HG03159 (cell line): ENCODE results near the gene OLFM4.

Experiments used
- ATAC-seq: cut with Tn5 transposase; IDR thresholded peaks from one replicate; pipeline ENCODE4 v1.9.1; 2021; ENCODE audit warnings: mild to moderate bottlenecking, moderate library complexity; ENCODE audit not compliant: unreplicated experiment

The OLFM4 gene

DNA sequence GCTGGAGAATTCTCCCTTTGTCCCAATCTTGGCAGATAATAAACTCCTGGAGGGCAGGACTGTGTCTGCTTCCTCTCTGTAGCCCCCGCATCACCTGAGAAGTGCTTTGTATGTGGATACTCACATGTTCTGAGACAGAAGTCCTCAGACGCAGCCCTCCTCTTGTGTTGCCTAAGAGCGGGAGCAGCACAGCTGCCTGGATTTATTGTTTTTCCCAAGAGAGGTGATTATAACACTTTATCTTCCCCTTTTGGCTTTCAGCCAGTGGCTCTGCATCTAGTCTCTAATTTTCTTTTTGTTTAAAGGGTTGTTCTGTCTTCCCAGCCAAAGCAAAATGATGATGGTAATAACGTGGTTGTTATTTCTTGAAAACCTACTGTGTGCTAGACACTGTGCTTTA is 36.1 kb downstream of the OLFM4 start:
- no peak for ATAC-seq

DNA sequence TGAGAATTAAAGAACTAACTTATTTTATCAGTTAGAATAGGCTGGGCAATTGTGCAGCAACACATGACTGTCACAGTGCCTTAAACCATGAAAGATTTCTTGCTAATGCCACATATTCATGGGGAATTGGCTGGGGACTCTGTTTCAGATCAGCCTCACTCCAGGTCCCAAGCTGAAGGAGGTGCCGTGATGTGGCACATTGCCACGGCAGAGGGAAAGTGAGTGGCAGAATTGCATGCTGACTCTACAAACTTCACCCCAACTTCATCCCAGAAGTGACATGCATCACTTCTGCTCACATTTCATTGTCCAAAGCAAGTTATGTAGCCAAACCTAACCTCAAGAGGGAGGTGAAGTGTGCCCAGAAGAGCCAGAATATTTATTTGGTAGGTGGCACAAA is 37.8 kb downstream of the OLFM4 start:
- ATAC-seq, result no peak

DNA sequence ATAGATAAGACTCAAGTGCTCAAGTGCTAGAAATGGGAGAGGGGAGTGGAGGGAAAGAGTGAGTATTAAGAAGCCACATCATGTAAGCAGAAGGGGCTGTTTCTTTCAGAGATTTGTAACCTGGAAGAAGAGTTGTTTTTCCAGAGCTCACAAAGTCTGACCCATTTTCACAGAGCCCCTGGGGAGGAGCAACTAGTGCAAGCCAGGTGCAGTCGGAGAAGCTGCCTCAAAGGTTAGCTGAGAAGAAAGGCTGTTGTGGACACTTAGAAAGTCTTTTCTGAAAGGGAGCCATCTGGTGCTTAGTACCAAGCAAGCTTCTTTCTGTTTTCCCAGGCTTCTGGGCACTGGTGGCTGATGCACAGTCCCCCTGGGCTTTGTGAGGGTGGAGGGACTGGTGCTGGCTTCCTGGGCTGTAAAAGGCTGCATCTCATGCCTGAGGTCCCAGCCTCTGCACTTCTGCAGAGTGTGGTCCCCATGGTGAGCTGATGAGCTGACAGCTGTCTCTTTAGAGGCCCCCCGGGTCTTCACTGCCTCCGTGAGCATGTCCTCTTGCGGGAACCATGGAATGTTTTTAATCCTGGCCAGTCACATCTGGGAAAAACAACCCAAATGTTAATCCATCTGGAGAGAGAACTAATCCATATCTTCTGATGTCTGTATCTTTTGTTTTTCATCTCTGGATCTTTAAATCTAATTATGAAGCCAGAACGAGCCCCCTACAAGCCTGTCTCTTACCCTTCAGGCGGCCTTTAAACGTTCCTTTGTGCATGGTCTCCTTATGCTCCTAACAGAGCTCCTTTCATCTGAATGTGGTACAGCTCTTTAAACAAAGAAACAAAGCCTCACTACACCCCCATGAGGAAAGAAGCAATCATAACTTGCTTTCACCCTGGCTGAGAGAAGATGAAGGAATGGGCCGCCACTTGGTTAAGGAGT is 40.2 kb downstream of the OLFM4 start:
- no peak for ATAC-seq

DNA sequence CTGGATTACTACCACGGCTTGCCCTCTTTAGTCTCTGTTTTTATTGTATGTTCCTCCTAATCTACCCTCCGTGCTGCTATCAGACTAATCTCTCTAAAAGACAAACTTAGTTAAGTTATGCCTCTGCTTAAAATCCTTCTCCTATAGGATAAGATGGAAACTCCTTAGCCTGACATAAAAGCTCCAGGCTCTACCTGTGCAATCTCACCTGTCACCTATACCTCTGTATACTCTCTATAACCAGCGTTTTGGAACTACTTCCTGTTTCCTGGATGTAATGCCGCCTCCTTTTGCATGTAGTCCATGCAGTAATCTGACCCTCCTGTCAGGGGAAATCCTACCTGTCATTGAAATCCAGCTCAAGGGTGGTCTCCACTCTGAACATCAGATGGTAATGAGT is 41.2 kb downstream of the OLFM4 start:
- ATAC-seq, result no peak

DNA sequence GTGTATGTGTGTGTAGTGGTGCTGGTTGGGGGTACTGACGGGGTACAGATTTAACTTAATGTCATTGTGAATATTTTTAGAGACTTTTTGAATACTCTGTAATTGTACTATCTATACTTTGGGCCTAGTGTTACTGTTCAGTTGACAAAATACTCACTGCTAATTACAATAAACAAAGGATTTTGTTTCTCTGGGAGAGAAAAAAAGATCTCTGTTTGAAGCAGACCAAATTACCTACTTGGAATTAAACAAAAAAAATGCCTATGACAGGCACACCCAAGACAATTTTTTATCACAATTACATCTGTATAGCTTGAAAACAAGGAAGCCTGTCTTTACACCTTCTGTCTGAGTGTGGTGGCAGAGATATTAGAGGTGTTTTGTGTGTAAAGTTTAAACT is 45.1 kb downstream of the OLFM4 start:
- no peak for ATAC-seq

DNA sequence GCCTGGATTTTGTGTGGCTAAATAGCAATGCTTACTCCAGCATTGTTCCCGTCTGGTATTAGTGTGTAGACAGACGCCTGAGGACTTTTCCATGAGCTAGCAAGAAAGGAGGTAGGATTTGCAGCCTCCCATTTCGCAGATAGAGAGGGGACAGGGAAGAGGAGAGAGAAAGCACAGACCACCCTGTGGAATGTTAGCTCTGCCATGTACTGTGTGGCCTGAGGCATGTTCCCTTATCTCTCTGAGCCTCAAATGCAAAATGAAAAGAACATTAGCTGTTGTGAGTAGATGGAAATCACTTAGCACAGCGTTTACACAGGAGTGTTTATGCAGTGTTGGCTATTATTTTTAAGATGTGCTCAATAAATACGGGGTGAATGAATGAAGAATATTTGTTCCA is 45.5 kb downstream of the OLFM4 start:
- no peak for ATAC-seq

DNA sequence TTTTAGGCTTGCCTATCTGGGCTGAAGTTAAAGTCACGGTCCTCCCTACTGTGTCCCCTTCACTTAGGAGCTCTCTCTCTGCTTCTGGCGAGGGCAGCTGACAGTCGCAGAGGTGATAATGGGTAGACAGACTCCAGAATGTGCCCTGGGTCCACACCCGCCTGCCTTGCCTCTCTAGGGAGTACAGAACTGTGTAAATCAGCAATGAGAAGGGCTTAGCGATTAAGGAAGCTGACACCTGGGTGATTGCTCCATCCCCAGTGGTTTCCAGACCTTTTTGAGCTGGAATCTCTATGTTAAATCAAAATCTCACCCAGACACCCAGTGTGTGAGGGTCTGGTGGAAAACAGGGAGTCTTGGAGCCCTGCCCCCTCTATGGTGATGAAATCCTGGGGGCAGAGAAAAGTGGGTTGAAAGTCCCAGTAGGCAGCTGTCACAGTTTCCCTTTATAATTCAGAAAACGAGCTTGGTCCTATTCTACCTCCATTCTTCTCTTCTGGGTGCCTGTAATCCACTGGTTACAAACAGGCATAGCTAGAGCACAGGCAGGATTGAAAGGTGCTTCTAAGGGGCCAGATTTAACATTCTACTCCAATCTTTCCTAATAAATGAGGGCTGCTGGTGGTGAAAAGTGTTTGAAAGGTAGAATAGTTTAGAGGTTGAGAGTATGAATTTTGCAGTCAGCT is 46.9 kb downstream of the OLFM4 start:
- ATAC-seq, result no peak

DNA sequence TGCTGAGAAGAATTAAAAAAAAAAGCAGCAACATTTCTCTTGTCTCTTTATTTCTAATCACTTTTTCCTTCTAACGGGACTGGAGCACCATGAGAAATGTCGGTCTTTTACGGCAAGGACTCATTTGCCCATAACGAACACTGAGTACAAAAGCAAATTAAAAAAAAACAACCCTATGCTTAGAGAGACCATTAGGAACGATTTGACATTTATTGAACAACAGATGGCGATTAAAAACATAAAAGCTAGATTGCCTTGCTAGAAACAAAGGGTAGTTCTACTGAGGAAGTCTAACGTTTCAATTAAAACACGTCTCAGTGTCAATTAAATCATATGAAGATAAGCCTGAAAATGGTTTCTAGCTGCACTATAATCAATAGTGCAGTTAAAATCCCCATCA is 51.1 kb downstream of the OLFM4 start:
- no peak for ATAC-seq

DNA sequence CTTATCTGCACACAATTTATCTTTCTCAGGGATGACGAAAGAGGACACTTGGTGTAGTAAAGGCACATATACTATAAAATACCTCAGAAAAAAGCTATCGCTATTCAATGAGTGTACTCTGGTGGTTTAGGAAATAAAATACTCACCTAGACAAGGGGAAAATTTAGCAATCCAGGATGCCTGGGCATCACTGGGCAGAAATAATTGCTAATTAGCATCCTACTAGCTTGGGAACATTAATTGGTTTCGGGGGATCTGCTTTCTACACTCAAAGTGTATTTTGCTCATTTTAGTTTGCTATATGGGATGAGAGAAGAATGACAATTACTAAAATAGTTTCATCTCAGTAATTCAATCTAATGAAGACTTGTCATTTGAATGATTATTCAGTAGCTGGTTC is 60.3 kb downstream of the OLFM4 start:
- ATAC-seq, result no peak

DNA sequence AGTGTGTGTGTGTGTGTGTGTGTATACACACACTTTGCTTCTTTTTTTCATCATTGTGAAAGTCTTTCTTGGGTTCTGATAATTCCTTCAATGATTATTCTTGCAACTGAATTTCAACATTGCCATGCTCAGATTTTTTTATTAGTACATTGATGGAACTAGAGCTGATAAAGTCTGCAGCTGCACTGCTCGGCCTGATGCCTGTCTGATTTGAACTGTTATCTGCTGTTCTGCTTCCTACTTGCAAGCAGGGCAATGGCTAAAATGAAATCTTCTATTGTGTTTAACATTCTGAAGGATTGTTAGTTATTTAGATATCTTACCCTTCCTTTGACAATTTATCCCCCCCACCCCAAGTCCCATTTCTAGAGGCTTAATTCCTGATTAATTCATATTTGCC is 61.3 kb downstream of the OLFM4 start:
- ATAC-seq, result no peak

DNA sequence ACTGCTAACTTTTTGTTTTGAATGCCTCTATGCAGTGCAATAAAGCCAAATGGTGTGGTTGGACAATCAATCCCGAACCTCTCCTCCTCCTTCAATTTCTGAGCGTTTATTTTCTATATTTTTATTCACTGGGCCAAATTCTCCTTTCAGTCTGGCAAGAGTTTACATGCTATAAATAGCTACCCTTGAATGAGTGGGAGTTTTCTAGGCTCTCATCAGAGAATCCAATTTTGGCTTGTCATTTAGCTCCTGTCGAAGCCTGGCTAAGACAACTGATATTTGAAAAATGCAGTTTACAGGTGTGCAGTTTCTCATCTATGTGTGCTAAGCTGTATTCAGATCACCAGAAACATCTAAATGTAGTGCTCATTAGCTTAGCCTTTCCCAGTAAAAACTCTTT is 61.8 kb downstream of the OLFM4 start:
- no peak for ATAC-seq

DNA sequence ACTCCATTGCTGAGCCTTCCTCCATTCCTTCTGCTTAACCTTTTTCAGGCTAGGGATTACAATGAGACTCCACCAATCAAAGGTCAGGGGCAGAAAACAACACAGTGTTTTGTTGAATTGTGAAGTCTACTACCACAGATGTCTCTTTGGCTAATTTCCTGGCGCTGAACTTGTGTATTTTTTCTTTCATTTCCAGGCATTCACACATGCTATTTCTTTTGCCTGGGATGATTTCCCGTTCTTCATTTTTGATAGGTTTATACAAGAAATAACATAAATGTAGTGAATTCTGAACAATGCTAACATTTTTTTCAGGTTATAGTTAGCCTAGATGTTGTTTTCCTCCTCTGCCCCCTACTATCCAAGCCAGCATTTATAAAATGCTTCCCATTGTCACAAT is 64.3 kb downstream of the OLFM4 start:
- no peak for ATAC-seq

DNA sequence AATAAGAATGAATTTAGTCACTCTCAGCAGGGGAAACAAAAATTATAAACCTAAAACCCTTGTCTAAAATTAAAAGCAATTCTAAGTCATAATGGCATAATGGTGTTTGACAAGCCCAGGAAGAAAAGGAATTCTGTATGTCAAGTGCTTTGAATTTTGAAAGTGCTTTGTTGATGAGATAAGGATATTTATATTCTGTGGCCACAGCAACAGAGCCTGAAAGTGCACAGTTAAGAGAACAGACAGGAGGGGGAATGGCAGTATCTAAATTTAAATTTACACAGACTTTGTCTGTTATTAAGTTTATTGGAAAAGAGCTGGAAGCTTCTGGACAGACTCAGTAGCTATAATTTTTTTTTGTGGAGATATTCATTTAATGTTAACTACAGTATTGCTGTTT is 69.8 kb downstream of the OLFM4 start:
- ATAC-seq, result no peak

DNA sequence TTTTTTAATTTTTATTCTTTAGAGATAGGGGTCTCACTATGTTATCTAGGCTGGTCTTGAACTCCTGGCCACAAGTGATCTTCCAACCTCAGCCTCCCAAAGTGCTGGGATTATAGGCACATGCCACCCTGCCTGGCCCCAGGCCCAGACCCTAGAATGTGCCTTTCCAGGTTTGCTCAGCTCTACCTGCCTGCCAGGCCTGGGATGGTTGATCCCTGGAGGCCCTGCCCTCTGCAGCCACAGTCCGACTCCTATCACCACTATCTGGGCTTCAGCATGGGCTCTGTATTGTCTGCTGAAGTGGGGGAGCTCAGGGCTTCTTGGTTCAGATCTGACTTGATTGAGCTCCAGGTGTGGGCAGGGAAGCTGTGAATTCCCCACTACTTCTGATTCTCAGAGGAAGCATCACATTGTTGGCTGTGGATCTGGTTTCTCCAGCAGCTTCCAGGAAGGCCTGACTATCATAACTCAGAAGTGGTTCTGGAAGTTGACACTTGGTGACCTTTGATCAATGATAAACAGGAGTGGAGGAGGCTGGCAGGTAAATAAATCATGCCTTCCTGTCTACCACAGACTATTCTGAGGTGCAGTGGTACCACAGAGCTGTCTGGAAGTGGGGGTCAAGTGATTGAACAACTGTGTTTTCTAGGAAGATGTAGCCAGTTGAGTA is 71.9 kb downstream of the OLFM4 start:
- ATAC-seq, result no peak
